Type B pancreatic cell (in vitro differentiated cells): Measurements from ENCODE around the gene KRTAP1-4. TPM values are rescaled to one million over a fixed set of nuclear protein-coding genes. Genes with fewer than 3 reads are reported as not detected.
"Not testable (repeated sequence)": the region's sequence is repeated elsewhere in the genome, so short reads cannot be mapped to it uniquely, and the experiment has no call there.

ENCODE experiments used
- DNase-seq: peaks from one replicate; pipeline ENCODE4 v3.0.0; 2021; ENCODE audit warnings: mixed read lengths; ENCODE audit not compliant: unreplicated experiment; ENCODE audit errors: extremely low spot score
- H3K27ac Mint-ChIP-seq: 2 replicates; pipeline ENCODE4 v1.8.0; 2021; ENCODE audit warnings: mild to moderate bottlenecking, mixed read lengths
- H3K27me3 Mint-ChIP-seq: 2 replicates; pipeline ENCODE4 v1.8.0; 2021; ENCODE audit warnings: mixed read lengths
- H3K36me3 Mint-ChIP-seq: 2 replicates; pipeline ENCODE4 v1.8.0; 2021; ENCODE audit warnings: mixed read lengths
- H3K4me1 Mint-ChIP-seq: one replicate; pipeline ENCODE4 v1.8.0; 2021; ENCODE audit warnings: mixed read lengths; ENCODE audit not compliant: unreplicated experiment
- H3K4me3 Mint-ChIP-seq: 2 replicates; pipeline ENCODE4 v1.8.0; 2021; ENCODE audit warnings: mild to moderate bottlenecking, mixed read lengths
- H3K9me3 Mint-ChIP-seq: 2 replicates; pipeline ENCODE4 v1.8.0; 2021; ENCODE audit warnings: mixed read lengths
- total RNA-seq: library from RNA; stranded (reverse); gene quantifications from 2 replicates; pipeline ENCODE4 v1.2.1, GENCODE V29; 2021; ENCODE audit warnings: low replicate concordance
- TF ChIP-seq, protein P1 (sequence below): fragments of 200-600 bp; sonication (generic); conservative IDR thresholded peaks from 2 replicates; pipeline ENCODE4 v1.5.0; 2021; ENCODE audit warnings: antibody characterized with exemption, mild to moderate bottlenecking

The KRTAP1-4 gene
- total RNA-seq, 1 donor from 2014 or later: not detected

DNA sequence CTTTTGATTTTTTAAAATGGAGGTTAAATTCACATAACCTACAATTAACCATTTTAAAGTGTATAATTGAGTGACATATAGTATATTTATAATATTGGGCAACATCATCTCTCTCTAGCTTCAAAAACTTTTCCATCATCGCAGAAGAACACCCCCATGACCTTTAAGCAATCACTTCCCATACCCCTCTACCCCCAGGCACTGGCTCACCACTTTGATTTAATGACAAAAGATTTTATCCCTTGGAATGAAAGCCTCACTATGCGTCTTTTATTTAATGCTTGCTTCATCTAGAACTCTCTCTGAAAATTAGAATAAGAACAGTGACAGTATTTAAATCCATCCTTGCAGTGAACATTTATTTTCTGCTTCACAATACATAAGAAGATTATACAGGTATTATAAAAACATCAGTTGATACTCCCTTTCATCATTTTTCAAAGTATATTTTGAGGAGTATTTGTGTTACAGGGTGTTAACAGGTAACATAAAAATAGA is 7.9 kb upstream of the KRTAP1-4 start:
- Mint-ChIP-seq H3K4me1 (no peaks in the 10 kb centered on the region), H3K4me3 (no peak overlapping the region), H3K36me3 (no peaks in the 10 kb centered on the region), H3K27me3 (no peaks in the 10 kb centered on the region), H3K27ac (no peak overlapping the region), H3K9me3 (no peaks in the 10 kb centered on the region)
- no peak for DNase-seq
- TF ChIP-seq, protein P1, sequence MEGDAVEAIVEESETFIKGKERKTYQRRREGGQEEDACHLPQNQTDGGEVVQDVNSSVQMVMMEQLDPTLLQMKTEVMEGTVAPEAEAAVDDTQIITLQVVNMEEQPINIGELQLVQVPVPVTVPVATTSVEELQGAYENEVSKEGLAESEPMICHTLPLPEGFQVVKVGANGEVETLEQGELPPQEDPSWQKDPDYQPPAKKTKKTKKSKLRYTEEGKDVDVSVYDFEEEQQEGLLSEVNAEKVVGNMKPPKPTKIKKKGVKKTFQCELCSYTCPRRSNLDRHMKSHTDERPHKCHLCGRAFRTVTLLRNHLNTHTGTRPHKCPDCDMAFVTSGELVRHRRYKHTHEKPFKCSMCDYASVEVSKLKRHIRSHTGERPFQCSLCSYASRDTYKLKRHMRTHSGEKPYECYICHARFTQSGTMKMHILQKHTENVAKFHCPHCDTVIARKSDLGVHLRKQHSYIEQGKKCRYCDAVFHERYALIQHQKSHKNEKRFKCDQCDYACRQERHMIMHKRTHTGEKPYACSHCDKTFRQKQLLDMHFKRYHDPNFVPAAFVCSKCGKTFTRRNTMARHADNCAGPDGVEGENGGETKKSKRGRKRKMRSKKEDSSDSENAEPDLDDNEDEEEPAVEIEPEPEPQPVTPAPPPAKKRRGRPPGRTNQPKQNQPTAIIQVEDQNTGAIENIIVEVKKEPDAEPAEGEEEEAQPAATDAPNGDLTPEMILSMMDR: no peak

DNA sequence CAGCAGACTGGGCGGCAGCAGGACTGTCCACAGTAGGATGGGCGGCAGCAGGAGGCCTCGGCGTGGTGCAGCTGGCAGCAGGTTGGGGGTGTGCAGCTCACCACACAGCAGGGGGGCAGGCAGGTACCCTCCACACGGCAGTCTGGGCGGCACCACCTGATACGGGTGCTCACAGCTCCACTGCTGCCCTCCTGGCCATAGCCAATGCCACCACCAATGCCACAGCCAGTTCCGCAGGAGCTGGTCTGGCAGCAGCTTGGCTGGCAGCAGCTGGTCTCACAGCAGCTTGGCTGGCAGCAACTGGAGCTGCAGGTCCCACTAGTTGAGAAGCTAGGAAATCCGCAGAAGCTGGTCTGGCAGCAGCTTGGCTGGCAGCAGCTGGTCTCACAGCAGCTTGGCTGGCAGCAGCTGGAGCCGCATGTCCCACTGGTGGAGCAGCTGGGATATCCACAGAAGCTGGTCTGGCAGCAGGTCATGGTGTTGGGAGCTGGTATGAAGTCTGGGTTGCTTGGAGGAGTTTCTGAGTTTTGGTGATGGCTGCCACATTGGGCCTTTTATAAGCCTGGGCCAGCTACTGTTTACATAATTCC is 4.4 kb upstream of the KRTAP1-4 start, which contains the start of gene KRTAP1-3:
TSS of gene KRTAP1-3 (minus strand) at position 529 of the 590 bp plus-strand sequence. CDS start at position 476, 53 bp downstream.
- not testable (repeated sequence) for DNase-seq, H3K4me1 Mint-ChIP-seq, H3K27me3 Mint-ChIP-seq, H3K4me3 Mint-ChIP-seq, H3K9me3 Mint-ChIP-seq, H3K36me3 Mint-ChIP-seq, H3K27ac Mint-ChIP-seq

DNA sequence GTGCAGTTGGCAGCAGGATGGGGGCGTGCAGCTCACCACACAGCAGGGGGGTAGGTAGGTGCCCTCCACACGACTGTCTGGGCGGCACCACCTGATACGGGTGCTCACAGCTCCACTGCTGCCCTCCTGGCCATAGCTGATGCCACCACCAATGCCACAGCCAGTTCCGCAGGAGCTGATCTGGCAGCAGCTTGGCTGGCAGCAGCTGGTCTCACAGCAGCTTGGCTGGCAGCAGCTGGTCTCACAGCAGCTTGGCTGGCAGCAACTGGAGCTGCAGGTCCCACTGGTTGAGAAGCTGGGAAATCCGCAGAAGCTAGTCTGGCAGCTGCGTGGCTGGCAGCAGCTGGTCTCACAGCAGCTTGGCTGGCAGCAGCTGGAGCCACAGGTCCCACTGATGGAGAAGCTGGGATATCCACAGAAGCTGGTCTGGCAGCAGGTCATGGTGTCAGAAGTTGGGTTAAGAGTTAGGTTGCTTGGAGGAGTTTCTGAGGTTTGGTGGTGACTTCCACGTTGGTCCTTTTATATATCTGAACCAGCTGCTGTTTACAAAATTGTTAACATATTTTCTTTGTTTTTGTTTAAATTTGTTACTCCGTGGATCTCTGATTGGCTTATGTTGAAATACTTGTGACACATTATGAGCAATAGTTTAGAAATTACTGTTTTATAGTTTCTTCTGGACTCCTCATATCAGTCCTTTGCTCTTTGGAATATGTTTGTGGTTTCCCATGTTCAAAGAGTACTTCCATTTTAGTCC is 3.1 kb downstream of the KRTAP1-4 start, which contains the start of gene KRTAP1-5:
TSS of gene KRTAP1-5 (minus strand) at position 494 of the 757 bp plus-strand sequence. CDS start at position 441, 53 bp downstream.
- TF ChIP-seq, protein P1: no peak

DNA sequence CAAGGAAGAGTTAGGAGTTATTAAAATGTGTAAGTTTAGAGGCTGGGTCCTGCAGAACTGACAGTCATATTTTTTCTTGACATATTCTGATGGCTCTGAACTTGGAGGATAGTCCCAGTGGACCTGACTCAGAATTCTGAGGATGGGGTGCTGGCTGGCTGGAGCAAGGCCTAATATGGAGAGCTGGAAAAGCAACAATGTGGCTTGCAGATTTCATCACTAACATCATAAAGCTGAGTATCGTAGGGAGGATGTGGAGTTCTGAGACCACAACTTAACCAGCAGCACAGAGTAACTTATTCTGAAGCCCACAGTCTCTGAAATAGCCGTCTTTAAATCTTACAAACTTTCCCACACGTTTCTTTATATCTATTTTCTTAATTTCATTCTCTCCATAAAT is 5.3 kb downstream of the KRTAP1-4 start:
- Mint-ChIP-seq H3K27me3 (no peaks in the 10 kb centered on the region), H3K9me3 (no peaks in the 10 kb centered on the region), H3K4me1 (no peaks in the 10 kb centered on the region), H3K4me3 (no peak overlapping the region), H3K27ac (no peak overlapping the region), H3K36me3 (peaks cover 3% of the 10 kb centered on the region)
- DNase-seq: no peak
- TF ChIP-seq, protein P1: no peak

More for the DNA sequence above, 3.1 kb downstream of the KRTAP1-4 start, which contains the start of gene KRTAP1-5:
- H3K4me3 Mint-ChIP-seq: no peak within 1 kb of the TSS
- H3K9me3 Mint-ChIP-seq: no peaks in the 10 kb centered on the region
- no peaks in the 10 kb centered on the region for H3K27me3 Mint-ChIP-seq
- H3K36me3 Mint-ChIP-seq: peaks cover 3% of the 10 kb centered on the region
- DNase-seq: no peak
- no peaks in the 10 kb centered on the region for H3K4me1 Mint-ChIP-seq
- no peak within 1 kb of the TSS for H3K27ac Mint-ChIP-seq

DNA sequence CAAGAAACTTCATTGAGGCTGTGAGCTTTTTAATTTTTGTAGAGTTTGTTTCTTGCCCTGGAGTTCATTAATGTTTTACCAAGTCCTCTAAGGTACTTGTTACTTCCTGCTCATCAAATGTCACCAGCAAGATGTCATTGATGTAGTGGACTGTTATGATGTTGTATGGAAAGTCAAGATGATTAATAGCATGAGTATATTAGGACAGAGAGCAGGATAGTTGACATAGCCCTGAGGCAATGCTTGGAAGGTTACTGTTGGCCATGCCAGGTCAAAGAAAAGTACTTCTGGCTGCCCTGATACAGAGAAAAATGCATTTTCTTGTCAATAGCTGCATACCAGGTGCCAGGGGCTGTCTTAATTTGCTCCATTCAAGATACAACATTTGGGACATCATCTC is 9.7 kb downstream of the KRTAP1-4 start:
- DNase-seq: no peak
- Mint-ChIP-seq H3K27me3 (no peaks in the 10 kb centered on the region), H3K9me3 (no peaks in the 10 kb centered on the region), H3K4me3 (no peak overlapping the region), H3K4me1 (no peaks in the 10 kb centered on the region), H3K27ac (no peak overlapping the region), H3K36me3 (peaks cover 3% of the 10 kb centered on the region)
- TF ChIP-seq, protein P1: no peak

DNA sequence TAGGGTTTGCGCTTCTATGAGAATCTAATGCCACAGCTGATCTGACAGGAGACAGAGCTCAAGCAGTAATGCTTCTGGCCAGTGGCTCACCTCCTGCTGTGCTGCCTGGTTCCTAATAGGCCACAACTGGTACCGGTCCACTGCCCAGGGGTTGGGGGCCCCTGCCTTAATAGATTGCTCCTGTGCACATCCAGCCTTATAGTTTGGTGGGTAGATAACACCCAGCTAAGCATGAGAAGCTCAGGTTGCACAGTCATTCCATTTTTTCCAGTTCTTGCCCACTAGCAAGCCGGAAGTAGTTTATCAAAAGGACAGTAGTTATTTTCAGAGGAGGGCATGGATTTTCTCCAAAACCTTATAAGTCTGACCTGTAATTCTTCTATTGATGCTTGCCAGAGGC is 10.6 kb downstream of the KRTAP1-4 start:
- H3K4me1 Mint-ChIP-seq: no peaks in the 10 kb centered on the region
- no peak overlapping the region for H3K4me3 Mint-ChIP-seq
- DNase-seq: no peak
- no peak overlapping the region for H3K27ac Mint-ChIP-seq
- TF ChIP-seq, protein P1: no peak
- H3K9me3 Mint-ChIP-seq: no peaks in the 10 kb centered on the region
- no peaks in the 10 kb centered on the region for H3K27me3 Mint-ChIP-seq
- H3K36me3 Mint-ChIP-seq: peaks cover 3% of the 10 kb centered on the region
